B cell (primary cell): ENCODE results near the gene PARD3B. TPM values are rescaled to one million over a fixed set of nuclear protein-coding genes. Genes with fewer than 3 reads are reported as not detected.

Experiments
- ATAC-seq: fragments of 200-7000 bp; cut with Tn5 transposase; one replicate; pipeline ENCODE4 v1.10.0; 2021; ENCODE audit warnings: low read depth, mild to moderate bottlenecking, moderate number of reproducible peaks, moderate library complexity
- CTCF ChIA-PET: fragments of 350-600 bp; sonication (Branson Sonifier 250); formaldehyde crosslinking; loops from one replicate; lab custom pipeline; 2021; ENCODE audit warnings: antibody characterized with exemption, inconsistent platforms; lab: Charles Lee
- POLR2A ChIA-PET: fragments of 350-600 bp; sonication (Branson Sonifier 250); formaldehyde crosslinking; loops from one replicate; lab custom pipeline; 2021; ENCODE audit warnings: antibody characterized with exemption; lab: Charles Lee
- DNase-seq: peaks from one replicate; pipeline ENCODE4 v3.0.0; 2013
- H2AFZ ChIP-seq: 2 replicates; pipeline ENCODE4 v1.6.1; 2012; ENCODE audit warnings: mild to moderate bottlenecking, low read depth, low read length; ENCODE audit not compliant: insufficient read depth, poor library complexity, severe bottlenecking
- H3K27ac ChIP-seq, 2 donors: 1 replicate in 1 of 2; 2 replicates in 1 of 2; pipeline ENCODE4 v1.5.1; 2012 to 2013; ENCODE audit warnings: low read length in 2 of 2, mild to moderate bottlenecking in 2 of 2, moderate library complexity in 1 of 2
- H3K27me3 ChIP-seq, 4 experiments: fragments of 200-600 bp in 1 of 4; sonication (generic) in 1 of 4; replicated peaks in 1 of 4; 1 replicate in 2 of 4; 2 replicates in 2 of 4; pipeline versions ENCODE4 v1.6.1 to v1.7.0; 2013 to 2016; ENCODE audit warnings: low read length in 3 of 4, mild to moderate bottlenecking in 2 of 4, mixed read lengths in 1 of 4, moderate library complexity in 1 of 4; ENCODE audit not compliant: insufficient read depth in 4 of 4, control insufficient read depth in 3 of 4; ENCODE audit errors: control extremely low read depth in 1 of 4
- H3K36me3 ChIP-seq, 2 experiments: replicated peaks in 1 of 2; 1 replicate in 1 of 2; 2 replicates in 1 of 2; pipeline versions ENCODE4 v1.6.1 to v1.7.1; 2013; ENCODE audit warnings: low read length in 1 of 2; ENCODE audit not compliant: insufficient read depth in 2 of 2, control insufficient read depth in 1 of 2; ENCODE audit errors: control extremely low read depth in 1 of 2, extremely low read depth in 1 of 2
- H3K4me1 ChIP-seq, 2 donors: fragments of 200-600 bp in 1 of 2; sonication (generic) in 1 of 2; 1 replicate in 1 of 2; 2 replicates in 1 of 2; pipeline versions ENCODE4 v1.5.1 to v1.6.1; 2013 to 2017; ENCODE audit warnings: low read length in 2 of 2; ENCODE audit not compliant: control insufficient read depth in 2 of 2, insufficient read depth in 2 of 2
- H3K4me2 ChIP-seq: replicated peaks from 2 replicates; pipeline ENCODE3; 2012; ENCODE audit warnings: mild to moderate bottlenecking, low read depth, low read length; ENCODE audit not compliant: poor library complexity, severe bottlenecking
- H3K4me3 ChIP-seq, 5 experiments: fragments of 200-600 bp in 1 of 5; sonication (generic) in 1 of 5; 1 replicate in 3 of 5; 2 replicates in 2 of 5; pipeline versions ENCODE4 v1.5.1 to v1.7.0; 2011 to 2016; ENCODE audit warnings: low read length in 4 of 5, mild to moderate bottlenecking in 4 of 5, low read depth in 2 of 5, control low read depth in 1 of 5, moderate library complexity in 1 of 5; ENCODE audit not compliant: insufficient read depth in 1 of 5; ENCODE audit errors: control extremely low read depth in 1 of 5, extremely low read depth in 1 of 5
- H3K79me2 ChIP-seq: fragments of 200-600 bp; sonication (generic); one replicate; pipeline ENCODE4 v1.6.0; 2016; ENCODE audit warnings: low read length; ENCODE audit not compliant: control insufficient read depth, insufficient read depth
- H3K9ac ChIP-seq: fragments of 200-600 bp; sonication (generic); 2 replicates; pipeline ENCODE4 v1.6.1; 2017; ENCODE audit warnings: mild to moderate bottlenecking, low read length, moderate library complexity
- H3K9me3 ChIP-seq, 3 donors: one replicate each; pipeline versions ENCODE4 v1.6.1 to v1.7.1; 2013; ENCODE audit warnings: low read length in 2 of 3; ENCODE audit not compliant: control insufficient read depth in 2 of 3, insufficient read depth in 1 of 3; ENCODE audit errors: control extremely low read depth in 1 of 3
- H4K20me1 ChIP-seq: 2 replicates; pipeline ENCODE4 v1.6.0; 2012; ENCODE audit warnings: mild to moderate bottlenecking, low read length; ENCODE audit not compliant: insufficient read depth, control insufficient read depth, poor library complexity, severe bottlenecking
- H3K27ac Mint-ChIP-seq: one replicate; pipeline ENCODE4 v1.8.0; 2021; ENCODE audit warnings: mixed read lengths
- H3K27me3 Mint-ChIP-seq: one replicate; pipeline ENCODE4 v1.8.0; 2021; ENCODE audit warnings: mixed read lengths
- H3K4me1 Mint-ChIP-seq: one replicate; pipeline ENCODE4 v1.8.0; 2021; ENCODE audit warnings: mixed read lengths
- H3K4me3 Mint-ChIP-seq: one replicate; pipeline ENCODE4 v1.8.0; 2021; ENCODE audit warnings: mixed read lengths
- H3K9me3 Mint-ChIP-seq: one replicate; pipeline ENCODE4 v1.8.0; 2022; ENCODE audit warnings: mixed read lengths; ENCODE audit not compliant: insufficient read depth
- CTCF ChIP-seq: fragments of 200-600 bp; IDR thresholded peaks from one replicate; pipeline ENCODE4 v1.8.0; 2022; ENCODE audit warnings: antibody characterized with exemption, mild to moderate bottlenecking
- EZH2 ChIP-seq: IDR thresholded peaks from 2 replicates; pipeline ENCODE4 v1.6.1; 2012; ENCODE audit warnings: borderline replicate concordance, low read depth, mild to moderate bottlenecking, moderate library complexity, low read length; ENCODE audit not compliant: insufficient read depth, poor library complexity, severe bottlenecking
- WGBS: methylation state at CpG from one replicate; pipeline ENCODE4 v1.1.5; 2013; ENCODE audit warnings: missing lambda C conversion rate; ENCODE audit not compliant: insufficient coverage; 5-methylcytosine and 5-hydroxymethylcytosine counted together
- intact Hi-C: fragments of 100-400 bp; cut with micrococcal nuclease; formaldehyde crosslinking; loops from one replicate; pipeline ENCODE4 v1.10.0; 2022
- polyA plus RNA-seq: library from polyadenylated mRNA; depleted of rRNA; stranded (reverse); fragments of >200 nt; gene quantifications from 2 replicates; pipeline ENCODE4 v1.2.3, GENCODE V29; 2012
- total RNA-seq, 2 donors: library from RNA; stranded (reverse); fragments of 120-200 nt in 1 of 2; gene quantifications; 1 replicate in 1 of 2; 2 replicates in 1 of 2; pipeline versions ENCODE4 v1.2.3 to v1.2.4, GENCODE V29; 2013 to 2022

The PARD3B gene
- total and polyA plus RNA-seq, 2 donors (not counting 1 experiment from before 2014, with no cell fraction given), result not detected

- no peak overlapping the region for H3K4me3 Mint-ChIP-seq
- H3K4me3 ChIP-seq, result no peak overlapping the region
- no peaks in the 10 kb centered on the region for H3K36me3 ChIP-seq
- H3K4me2 ChIP-seq, result no peak overlapping the region
- no peak overlapping the region for H3K27ac ChIP-seq
- no peaks in the 10 kb centered on the region for H3K9me3 Mint-ChIP-seq
- no peak for DNase-seq
- H3K4me1 Mint-ChIP-seq, result no peaks in the 10 kb centered on the region
- intact Hi-C loops, result no loop called here
- H3K27me3 ChIP-seq, result no peaks in the 10 kb centered on the region
- no peaks in the 10 kb centered on the region for H4K20me1 ChIP-seq
- CTCF ChIA-PET, result no interaction called here
- no peak overlapping the region for H2AFZ ChIP-seq
- no peaks in the 10 kb centered on the region for H3K79me2 ChIP-seq
- no peaks in the 10 kb centered on the region for H3K9me3 ChIP-seq
- H3K27ac Mint-ChIP-seq, result no peak overlapping the region
- peaks cover 19% of the 10 kb centered on the region for H3K27me3 Mint-ChIP-seq
- H3K9ac ChIP-seq, result no peak overlapping the region
- TF ChIP-seq EZH2 (no peak), CTCF (no peak)
- POLR2A ChIA-PET, result no interaction called here
- H3K4me1 ChIP-seq, result no peaks in the 10 kb centered on the region
- ATAC-seq, result no peak
- no CpG with 5 or more reads among the region's 5 CpGs for WGBS
Observed at GRCh38 chr2:205586626-205587025, 1041.4 kb downstream of the PARD3B start.

- no peak overlapping the region for H3K4me3 ChIP-seq
- no peak overlapping the region for H3K27ac ChIP-seq
- no peaks in the 10 kb centered on the region for H3K36me3 ChIP-seq
- H3K9me3 Mint-ChIP-seq, result no peaks in the 10 kb centered on the region
- no peaks in the 10 kb centered on the region for H3K4me1 ChIP-seq
- H3K79me2 ChIP-seq, result no peaks in the 10 kb centered on the region
- CTCF ChIA-PET, result no interaction called here
- peaks cover 20% of the 10 kb centered on the region for H3K27me3 Mint-ChIP-seq
- POLR2A ChIA-PET, result no interaction called here
- no peaks in the 10 kb centered on the region for H3K9me3 ChIP-seq
- no peak overlapping the region for H2AFZ ChIP-seq
- H3K27me3 ChIP-seq, result no peaks in the 10 kb centered on the region
- no peak overlapping the region for H3K9ac ChIP-seq
- intact Hi-C loops, result no loop called here
- DNase-seq, result no peak
- no peak for ATAC-seq
- no peak overlapping the region for H3K27ac Mint-ChIP-seq
- H3K4me1 Mint-ChIP-seq, result no peaks in the 10 kb centered on the region
- TF ChIP-seq CTCF (no peak), EZH2 (no peak)
- WGBS, result no CpG with 5 or more reads among the region's 1 CpG
- no peak overlapping the region for H3K4me3 Mint-ChIP-seq
- H3K4me2 ChIP-seq, result no peak overlapping the region
- H4K20me1 ChIP-seq, result no peaks in the 10 kb centered on the region
Observed at GRCh38 chr2:205589479-205589878, 1044.2 kb downstream of the PARD3B start.
